Body of pancreas (tissue), 4 donors: ENCODE data around the gene DCXR. TPM values are rescaled to one million over a fixed set of nuclear protein-coding genes. Genes with fewer than 3 reads are reported as not detected.

Source experiments
- ATAC-seq: fragments of 150-250 bp; one replicate; pipeline ENCODE4 v1.9.1; 2016
- DNase-seq, 4 donors: peaks; one replicate each; pipeline ENCODE4 v3.0.0-alpha.2; 2019
- H3K27ac ChIP-seq, 4 donors: fragments of 200-600 bp; sonication (generic); 1 replicate in 3 of 4; 2 replicates in 1 of 4; pipeline versions ENCODE4 v1.5.1 to v1.6.1; 2016 to 2019; ENCODE audit warnings: mild to moderate bottlenecking in 1 of 4, mixed read lengths in 1 of 4, moderate library complexity in 1 of 4
- H3K27me3 ChIP-seq, 2 donors: fragments of 200-600 bp; sonication (generic); one replicate each; pipeline ENCODE4 v1.6.0; 2016; ENCODE audit warnings: mild to moderate bottlenecking in 1 of 2
- H3K36me3 ChIP-seq, 2 donors: fragments of 200-600 bp; sonication (generic); replicated peaks in 1 of 2; 2 replicates each; pipeline ENCODE4 v1.5.1; 2016; ENCODE audit warnings: low read depth in 2 of 2; ENCODE audit not compliant: insufficient read depth in 1 of 2
- H3K4me1 ChIP-seq: fragments of 200-600 bp; sonication (generic); one replicate; pipeline ENCODE4 v1.6.0; 2016
- H3K4me3 ChIP-seq, 2 donors: fragments of 200-600 bp; sonication (generic); 1 replicate in 1 of 2; 2 replicates in 1 of 2; pipeline ENCODE4 v1.5.1; 2016 to 2019
- H3K9me3 ChIP-seq, 3 donors: fragments of 200-600 bp; sonication (generic); 1 replicate in 2 of 3; 2 replicates in 1 of 3; pipeline ENCODE4 v1.5.1; 2016
- POLR2A ChIP-seq, 3 donors: fragments of 450-650 bp; IDR thresholded peaks; one replicate each; pipeline ENCODE4 v1.6.1; 2016; ENCODE audit warnings: antibody characterized with exemption in 3 of 3, mild to moderate bottlenecking in 2 of 3
- WGBS, 2 donors: methylation state at CpG; one replicate each; pipeline ENCODE4 v1.1.5; 2017; 5-methylcytosine and 5-hydroxymethylcytosine counted together
- intact Hi-C: fragments of 100-400 bp; cut with DNase I; formaldehyde crosslinking; loops from one replicate; pipeline ENCODE4 v1.15.1; 2023
- total RNA-seq, 2 donors: library from RNA; depleted of rRNA; stranded (reverse); fragments of >200 nt; gene quantifications; one replicate each; pipeline ENCODE4 v1.1.0, GENCODE V29; 2016
- TF ChIP-seq, protein P1 (sequence below), 7 experiments: fragments of 450-650 bp in 4 of 7; fragments of 200-600 bp in 3 of 7; sonication (generic) in 3 of 7; IDR thresholded peaks; one replicate each; pipeline ENCODE4 v1.5.1; 2016 to 2019; ENCODE audit warnings: antibody characterized with exemption in 7 of 7

The DCXR gene
- total RNA-seq, 2 donors from 2014 or later: 82.2 to 205 TPM

- Histone ChIP-seq H3K27me3 (no peaks in the 10 kb centered on the region), H3K4me1 (peaks cover 10% of the 10 kb centered on the region), H3K27ac (no peak overlapping the region), H3K36me3 (peaks cover 8 to 28% of the 10 kb centered on the region in 2 donors), H3K9me3 (no peaks in the 10 kb centered on the region), H3K4me3 (no peak overlapping the region)
- intact Hi-C loops: no loop called here
- TF ChIP-seq, protein P1, sequence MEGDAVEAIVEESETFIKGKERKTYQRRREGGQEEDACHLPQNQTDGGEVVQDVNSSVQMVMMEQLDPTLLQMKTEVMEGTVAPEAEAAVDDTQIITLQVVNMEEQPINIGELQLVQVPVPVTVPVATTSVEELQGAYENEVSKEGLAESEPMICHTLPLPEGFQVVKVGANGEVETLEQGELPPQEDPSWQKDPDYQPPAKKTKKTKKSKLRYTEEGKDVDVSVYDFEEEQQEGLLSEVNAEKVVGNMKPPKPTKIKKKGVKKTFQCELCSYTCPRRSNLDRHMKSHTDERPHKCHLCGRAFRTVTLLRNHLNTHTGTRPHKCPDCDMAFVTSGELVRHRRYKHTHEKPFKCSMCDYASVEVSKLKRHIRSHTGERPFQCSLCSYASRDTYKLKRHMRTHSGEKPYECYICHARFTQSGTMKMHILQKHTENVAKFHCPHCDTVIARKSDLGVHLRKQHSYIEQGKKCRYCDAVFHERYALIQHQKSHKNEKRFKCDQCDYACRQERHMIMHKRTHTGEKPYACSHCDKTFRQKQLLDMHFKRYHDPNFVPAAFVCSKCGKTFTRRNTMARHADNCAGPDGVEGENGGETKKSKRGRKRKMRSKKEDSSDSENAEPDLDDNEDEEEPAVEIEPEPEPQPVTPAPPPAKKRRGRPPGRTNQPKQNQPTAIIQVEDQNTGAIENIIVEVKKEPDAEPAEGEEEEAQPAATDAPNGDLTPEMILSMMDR (IDR thresholded peaks at IDR 0.05): no peak
- TF ChIP-seq POLR2A (IDR thresholded peaks at IDR 0.05): no peak
- 88% methylated on average over 7 to 10 of the region's 10 CpGs for WGBS, 2 donors
- no peak for DNase-seq
- no peak for ATAC-seq
These were observed 21.4 kb upstream of the DCXR start for GRCh38 chr17:82058855-82059249.

DNA sequence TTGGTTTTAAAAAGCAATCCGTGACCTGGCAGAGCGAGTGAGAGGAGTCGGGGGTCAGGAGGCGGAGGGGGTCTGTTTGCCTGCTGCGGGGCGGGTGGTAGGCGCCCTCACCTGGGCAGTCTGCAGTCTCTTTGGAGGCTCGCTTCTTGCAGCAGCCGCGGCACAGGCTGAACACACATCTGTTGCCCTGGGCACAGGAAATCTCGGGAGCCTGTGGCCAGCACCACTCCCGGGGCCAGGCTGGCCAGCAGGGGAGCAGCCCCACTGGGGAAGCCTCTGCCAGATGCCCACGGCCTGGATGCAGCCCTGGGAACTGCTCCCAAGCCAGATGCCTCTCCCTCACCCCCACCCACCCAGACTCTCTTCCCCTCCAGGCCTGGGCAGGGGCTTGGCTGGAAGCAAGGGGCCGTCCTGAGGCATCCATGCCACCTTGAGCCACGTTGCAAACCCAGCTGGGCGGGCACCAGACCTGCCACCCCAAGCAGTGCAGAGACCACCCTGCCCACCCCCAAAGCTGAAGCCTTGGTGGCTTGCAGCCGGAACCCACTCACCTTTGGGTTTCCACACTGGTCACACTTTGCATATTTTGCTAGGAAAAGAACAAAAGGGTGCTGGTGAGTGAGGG is 20.8 kb upstream of the DCXR start:
- peaks cover 10% of the 10 kb centered on the region for H3K4me1 ChIP-seq
- ATAC-seq: no peak
- WGBS, 2 donors: 83 to 93% methylated on average over 14 to 17 of the region's 17 CpGs

DNA sequence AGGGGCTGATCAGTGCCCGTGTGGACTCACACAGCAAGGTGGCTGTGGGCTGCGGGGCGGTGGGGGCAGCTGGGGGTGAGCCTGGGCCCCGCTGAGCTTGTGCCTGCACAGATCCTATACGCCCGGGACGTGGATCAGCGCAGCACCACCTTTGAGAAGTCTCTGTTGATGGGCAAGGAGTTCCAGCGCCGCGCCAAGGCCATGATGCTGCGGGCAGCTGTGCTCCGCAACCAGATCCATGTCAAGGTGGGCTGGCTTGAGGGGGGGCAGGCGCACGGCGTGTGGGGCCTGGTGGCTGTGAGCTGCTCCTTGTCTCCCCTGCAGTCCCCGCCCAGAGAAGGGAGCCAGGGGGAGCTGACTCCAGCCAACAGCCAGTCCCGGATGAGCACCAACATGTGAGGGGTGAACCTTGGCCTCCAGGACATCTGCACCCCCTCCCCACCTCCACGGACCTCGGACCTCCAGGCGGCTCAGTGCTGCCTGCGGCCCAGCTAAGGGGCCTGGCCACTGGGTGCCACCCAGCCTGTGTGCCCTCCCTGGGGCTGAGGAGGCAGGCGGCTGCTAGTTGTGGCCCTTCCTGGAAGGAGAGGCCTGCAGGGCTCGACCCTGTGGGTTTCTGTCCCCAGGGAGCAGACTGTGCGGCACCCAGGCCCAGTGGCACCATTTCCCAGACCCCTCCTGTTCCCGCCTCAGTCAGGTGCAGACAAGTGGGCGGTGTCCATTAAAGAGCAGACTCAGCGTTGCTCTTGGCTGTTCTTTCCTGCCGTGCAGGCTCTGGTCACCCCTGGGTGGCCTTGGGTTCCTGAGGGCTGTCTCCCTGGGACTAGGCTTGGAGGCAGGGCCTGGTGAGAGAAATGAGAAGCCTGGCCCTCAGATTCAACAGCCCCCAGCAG is 19.5 kb upstream of the DCXR start:
- 82 to 91% methylated on average over 13 to 26 of the region's 29 CpGs for WGBS, 2 donors
- no peak for DNase-seq
- H3K36me3 ChIP-seq: peaks cover 8 to 28% of the 10 kb centered on the region in 2 donors
- H3K4me1 ChIP-seq: peaks cover 18% of the 10 kb centered on the region
- H3K4me3 ChIP-seq: no peak overlapping the region
- no peaks in the 10 kb centered on the region for H3K9me3 ChIP-seq
- intact Hi-C loops: no loop called here
- TF ChIP-seq, protein P1 (IDR thresholded peaks at IDR 0.05): no peak
- no peak for TF ChIP-seq POLR2A (IDR thresholded peaks at IDR 0.05)
- H3K27me3 ChIP-seq: no peaks in the 10 kb centered on the region
- ATAC-seq: no peak
- H3K27ac ChIP-seq: no peak overlapping the region

More for the DNA sequence above, 20.8 kb upstream of the DCXR start:
- H3K27me3 ChIP-seq: no peaks in the 10 kb centered on the region
- intact Hi-C loops: no loop called here
- TF ChIP-seq POLR2A (IDR thresholded peaks at IDR 0.05): no peak
- TF ChIP-seq, protein P1 (IDR thresholded peaks at IDR 0.05): no peak
- H3K36me3 ChIP-seq: peaks cover 8 to 28% of the 10 kb centered on the region in 2 donors
- no peak overlapping the region for H3K4me3 ChIP-seq
- no peak overlapping the region for H3K27ac ChIP-seq
- no peaks in the 10 kb centered on the region for H3K9me3 ChIP-seq
- no peak for DNase-seq

GRCh38 chr17:82055965-82056728 is 18.6 kb upstream of the DCXR start:
- Histone ChIP-seq H3K4me1 (peaks cover 18% of the 10 kb centered on the region), H3K27ac (no peak overlapping the region), H3K27me3 (no peaks in the 10 kb centered on the region), H3K36me3 (peaks cover 8 to 24% of the 10 kb centered on the region in 2 donors), H3K9me3 (no peaks in the 10 kb centered on the region), H3K4me3 (no peak overlapping the region)
- TF ChIP-seq POLR2A (IDR thresholded peaks at IDR 0.05): no peak
- TF ChIP-seq, protein P1 (IDR thresholded peaks at IDR 0.05): no peak
- ATAC-seq (no peak), DNase-seq (no peak)
- intact Hi-C loops: no loop called here
- 90 to 96% methylated on average over 17 to 27 of the region's 28 CpGs for WGBS, 2 donors
